GM21737 (cell line): Measurements from ENCODE around the gene SGCB.
A peak's percentile ranks its signal among the peaks of the same experiment; 100 is the strongest.
"Not testable (repeated sequence)": the region's sequence is repeated elsewhere in the genome, so short reads cannot be mapped to it uniquely, and the experiment has no call there.

Source experiments
- ATAC-seq: cut with Tn5 transposase; IDR thresholded peaks from one replicate; pipeline ENCODE4 v1.9.1; 2021; ENCODE audit warnings: mild to moderate bottlenecking, moderate library complexity; ENCODE audit not compliant: unreplicated experiment

Gene SGCB

GRCh38 chr4:52038103-52038912, at the start of gene SGCB:
TSS of gene SGCB (minus strand) at chr4:52038299. CDS start at chr4:52038259, 40 bp downstream.
- ATAC-seq, result peak; percentile 94

- ATAC-seq, result not testable (repeated sequence)
Observed at GRCh38 chr4:52086425-52086824, 48.3 kb upstream of the SGCB start.

GRCh38 chr4:52081216-52081615, 43.1 kb upstream of the SGCB start:
- ATAC-seq, result no peak

GRCh38 chr4:52079659-52080058, 41.6 kb upstream of the SGCB start:
- ATAC-seq, result no peak

- ATAC-seq, result no peak
Observed at GRCh38 chr4:52076731-52077130, 38.6 kb upstream of the SGCB start.

GRCh38 chr4:52071791-52072546, 33.9 kb upstream of the SGCB start:
- no peak for ATAC-seq

- no peak for ATAC-seq
Observed at GRCh38 chr4:52069571-52069970, 31.5 kb upstream of the SGCB start.

- no peak for ATAC-seq
Observed at GRCh38 chr4:52059372-52059771, 21.3 kb upstream of the SGCB start.

GRCh38 chr4:52058275-52058674, 20.2 kb upstream of the SGCB start:
- no peak for ATAC-seq

GRCh38 chr4:52057196-52057595, 19.1 kb upstream of the SGCB start:
- no peak for ATAC-seq

GRCh38 chr4:52054254-52054653, 16.2 kb upstream of the SGCB start:
- ATAC-seq, result no peak

GRCh38 chr4:52052475-52052780, 14.3 kb upstream of the SGCB start:
- ATAC-seq, result no peak

GRCh38 chr4:52051615-52052474, 13.7 kb upstream of the SGCB start:
- ATAC-seq, result no peak

- no peak for ATAC-seq
Observed at GRCh38 chr4:52051213-52051614, 13.1 kb upstream of the SGCB start, which contains the start of gene SPATA18. TSS of gene SPATA18 (plus strand) at chr4:52051304. CDS start at chr4:52051705, 401 bp downstream.

- ATAC-seq, result no peak
Observed at GRCh38 chr4:52049266-52049665, 11.2 kb upstream of the SGCB start.

GRCh38 chr4:52045028-52045427, 6.9 kb upstream of the SGCB start:
- ATAC-seq, result no peak

- peak; percentile 45 for ATAC-seq
Observed at GRCh38 chr4:52037689-52038102, 403 bp downstream of the SGCB start.

- no peak for ATAC-seq
Observed at GRCh38 chr4:52036886-52037530, 1.1 kb downstream of the SGCB start.

- no peak for ATAC-seq
Observed at GRCh38 chr4:52035190-52035589, 2.9 kb downstream of the SGCB start.

- no peak for ATAC-seq
Observed at GRCh38 chr4:52032005-52032404, 6.1 kb downstream of the SGCB start.

- no peak for ATAC-seq
Observed at GRCh38 chr4:52028970-52029369, 9.1 kb downstream of the SGCB start.
